ENCODE measurements around the gene FOLR3. TPM values are rescaled to one million over a fixed set of nuclear protein-coding genes. Genes with fewer than 3 reads are reported as not detected.

The FOLR3 gene
- total and polyA plus RNA-seq, 9 of the 15 experiments (the other 6 are each of a cell fraction or from before 2014, with no cell fraction given): not detected

DNA sequence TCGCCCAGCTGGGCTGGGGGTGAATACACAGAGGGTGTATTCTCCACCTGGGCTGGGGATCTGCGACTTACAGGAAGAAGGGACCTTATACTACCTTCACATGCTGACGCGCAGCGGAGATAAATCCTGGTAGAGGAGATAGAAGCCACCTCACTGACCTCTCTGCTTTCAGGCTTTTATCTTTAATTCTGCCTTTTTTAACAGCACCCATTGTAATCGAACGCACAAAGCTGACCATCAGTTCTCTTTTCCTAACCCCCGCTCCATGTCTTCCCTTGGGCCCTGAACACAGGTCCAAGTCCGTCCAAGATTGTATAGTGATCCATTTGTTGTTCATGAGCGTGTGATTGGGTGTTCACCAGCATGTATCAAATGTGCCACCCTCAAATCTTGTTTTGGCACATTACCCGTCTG lies 31.8 kb upstream of the FOLR3 start:
- in situ Hi-C loops (cut with MboI): no loop called here
- intact Hi-C loops (cut with micrococcal nuclease): loop anchor here (1.0 to 5.0 kb wide), 2 partner anchors 23 to 329 kb away; partner anchors contain the start of genes CLPB, LRRC51 and NUMA1
- Histone ChIP-seq H4K20me1 (replicated peaks; ENCODE audit: control insufficient read depth, insufficient read depth, low read length) (no peaks in the 10 kb centered on the region), H3K4me3 (peak overlapping the region; percentile 14; the same call in 1 of the 2 replicates), H3K4me2 (ENCODE audit: insufficient read depth, low read length) (peak overlapping the region; percentile 95), H3K9me1 (ENCODE audit: control insufficient read depth, insufficient read depth, low read length) (no peaks in the 10 kb centered on the region), H3K36me3 (ENCODE audit: control insufficient read depth, insufficient read depth, low read length) (peaks cover 37% of the 10 kb centered on the region), H2AFZ (ENCODE audit: low read depth, low read length) (peak overlapping the region; percentile 75), H3K27me3 (ENCODE audit: control insufficient read depth in 2 of 2, insufficient read depth in 2 of 2, low read length in 2 of 2) (no peaks in the 10 kb centered on the region), H3K9ac (ENCODE audit: insufficient read depth in 1 of 2, low read depth in 2 of 2, low read length in 2 of 2) (peak overlapping the region; percentile 82; a peak in 3 of 4 replicates), H3K4me1 (replicated peaks in 1 of 2; ENCODE audit: control insufficient read depth in 2 of 2, insufficient read depth in 2 of 2, low read length in 2 of 2) (peaks cover 10 to 39% of the 10 kb centered on the region in 2 experiments), H3K9me3 (replicated peaks; ENCODE audit: control insufficient read depth, insufficient read depth, low read depth, low read length) (no peaks in the 10 kb centered on the region), H3K27ac (ENCODE audit: extremely low read depth, low read depth, low read length) (peak overlapping the region; percentile 96), H3K79me2 (ENCODE audit: control insufficient read depth, insufficient read depth, low read length) (peaks cover 43% of the 10 kb centered on the region)
- FAIRE-seq (peak; percentile 44), ATAC-seq (no peak), DNase-seq (ENCODE audit: extremely low read depth in 1 of 4, low spot score in 3 of 4) (no peak)
- POLR2A ChIA-PET: interaction anchor here (1.0 kb wide), 1 partner anchor 73 kb away, joined by 3 read pairs; no protein-coding TSS in a partner anchor
- BruUV-seq (replicated peaks): TSS peak; percentile 97
- WGBS (ENCODE audit: insufficient coverage, low coverage, missing lambda C conversion rate): 48% methylated on average over 11 of the region's 11 CpGs
- CTCF ChIA-PET (ENCODE audit: low intra/inter-chr PET ratio): no interaction called here
- no peak for TF ChIP-seq NFXL1 (CRISPR knock-in tag; IDR thresholded peaks at IDR 0.05)
- no peak for TF ChIP-seq U2AF2 (optimal IDR thresholded peaks at IDR 0.05; ENCODE audit: low read depth, low read length)
- no peak for TF ChIP-seq BRCA1 (IDR thresholded peaks at IDR 0.05)
- no peak for TF ChIP-seq BRCA1 (CRISPR knock-in tag; IDR thresholded peaks at IDR 0.05)
- no peak for TF ChIP-seq RNF2 (IDR thresholded peaks at IDR 0.05)
- TF ChIP-seq ZNF124 (CRISPR knock-in tag; IDR thresholded peaks at IDR 0.05): no peak
- TF ChIP-seq HMG20B (CRISPR knock-in tag; IDR thresholded peaks at IDR 0.05): no peak
- no peak for TF ChIP-seq ZNF695 (CRISPR knock-in tag; IDR thresholded peaks at IDR 0.05)
- TF ChIP-seq NFIC (IDR thresholded peaks at IDR 0.05): no peak
- TF ChIP-seq, protein P1, sequence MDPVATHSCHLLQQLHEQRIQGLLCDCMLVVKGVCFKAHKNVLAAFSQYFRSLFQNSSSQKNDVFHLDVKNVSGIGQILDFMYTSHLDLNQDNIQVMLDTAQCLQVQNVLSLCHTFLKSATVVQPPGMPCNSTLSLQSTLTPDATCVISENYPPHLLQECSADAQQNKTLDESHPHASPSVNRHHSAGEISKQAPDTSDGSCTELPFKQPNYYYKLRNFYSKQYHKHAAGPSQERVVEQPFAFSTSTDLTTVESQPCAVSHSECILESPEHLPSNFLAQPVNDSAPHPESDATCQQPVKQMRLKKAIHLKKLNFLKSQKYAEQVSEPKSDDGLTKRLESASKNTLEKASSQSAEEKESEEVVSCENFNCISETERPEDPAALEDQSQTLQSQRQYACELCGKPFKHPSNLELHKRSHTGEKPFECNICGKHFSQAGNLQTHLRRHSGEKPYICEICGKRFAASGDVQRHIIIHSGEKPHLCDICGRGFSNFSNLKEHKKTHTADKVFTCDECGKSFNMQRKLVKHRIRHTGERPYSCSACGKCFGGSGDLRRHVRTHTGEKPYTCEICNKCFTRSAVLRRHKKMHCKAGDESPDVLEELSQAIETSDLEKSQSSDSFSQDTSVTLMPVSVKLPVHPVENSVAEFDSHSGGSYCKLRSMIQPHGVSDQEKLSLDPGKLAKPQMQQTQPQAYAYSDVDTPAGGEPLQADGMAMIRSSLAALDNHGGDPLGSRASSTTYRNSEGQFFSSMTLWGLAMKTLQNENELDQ (CRISPR knock-in tag; IDR thresholded peaks at IDR 0.05; ENCODE audit: borderline replicate concordance): no peak
- TF ChIP-seq NCOR1 (IDR thresholded peaks at IDR 0.05): no peak
- TF ChIP-seq SLC30A9 (CRISPR knock-in tag; IDR thresholded peaks at IDR 0.05): no peak
- no peak for TF ChIP-seq ZFP30 (CRISPR knock-in tag; IDR thresholded peaks at IDR 0.05; ENCODE audit: borderline replicate concordance)
- TF ChIP-seq ZNF583 (CRISPR knock-in tag; IDR thresholded peaks at IDR 0.05): no peak
- no peak for TF ChIP-seq ZNF431 (CRISPR knock-in tag; IDR thresholded peaks at IDR 0.05)
- TF ChIP-seq, protein P2, sequence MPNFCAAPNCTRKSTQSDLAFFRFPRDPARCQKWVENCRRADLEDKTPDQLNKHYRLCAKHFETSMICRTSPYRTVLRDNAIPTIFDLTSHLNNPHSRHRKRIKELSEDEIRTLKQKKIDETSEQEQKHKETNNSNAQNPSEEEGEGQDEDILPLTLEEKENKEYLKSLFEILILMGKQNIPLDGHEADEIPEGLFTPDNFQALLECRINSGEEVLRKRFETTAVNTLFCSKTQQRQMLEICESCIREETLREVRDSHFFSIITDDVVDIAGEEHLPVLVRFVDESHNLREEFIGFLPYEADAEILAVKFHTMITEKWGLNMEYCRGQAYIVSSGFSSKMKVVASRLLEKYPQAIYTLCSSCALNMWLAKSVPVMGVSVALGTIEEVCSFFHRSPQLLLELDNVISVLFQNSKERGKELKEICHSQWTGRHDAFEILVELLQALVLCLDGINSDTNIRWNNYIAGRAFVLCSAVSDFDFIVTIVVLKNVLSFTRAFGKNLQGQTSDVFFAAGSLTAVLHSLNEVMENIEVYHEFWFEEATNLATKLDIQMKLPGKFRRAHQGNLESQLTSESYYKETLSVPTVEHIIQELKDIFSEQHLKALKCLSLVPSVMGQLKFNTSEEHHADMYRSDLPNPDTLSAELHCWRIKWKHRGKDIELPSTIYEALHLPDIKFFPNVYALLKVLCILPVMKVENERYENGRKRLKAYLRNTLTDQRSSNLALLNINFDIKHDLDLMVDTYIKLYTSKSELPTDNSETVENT (CRISPR knock-in tag; IDR thresholded peaks at IDR 0.05): no peak
- TF ChIP-seq, protein P3, sequence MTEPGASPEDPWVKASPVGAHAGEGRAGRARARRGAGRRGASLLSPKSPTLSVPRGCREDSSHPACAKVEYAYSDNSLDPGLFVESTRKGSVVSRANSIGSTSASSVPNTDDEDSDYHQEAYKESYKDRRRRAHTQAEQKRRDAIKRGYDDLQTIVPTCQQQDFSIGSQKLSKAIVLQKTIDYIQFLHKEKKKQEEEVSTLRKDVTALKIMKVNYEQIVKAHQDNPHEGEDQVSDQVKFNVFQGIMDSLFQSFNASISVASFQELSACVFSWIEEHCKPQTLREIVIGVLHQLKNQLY (CRISPR knock-in tag; conservative IDR thresholded peaks at IDR 0.05): no peak
- TF ChIP-seq, protein P4, sequence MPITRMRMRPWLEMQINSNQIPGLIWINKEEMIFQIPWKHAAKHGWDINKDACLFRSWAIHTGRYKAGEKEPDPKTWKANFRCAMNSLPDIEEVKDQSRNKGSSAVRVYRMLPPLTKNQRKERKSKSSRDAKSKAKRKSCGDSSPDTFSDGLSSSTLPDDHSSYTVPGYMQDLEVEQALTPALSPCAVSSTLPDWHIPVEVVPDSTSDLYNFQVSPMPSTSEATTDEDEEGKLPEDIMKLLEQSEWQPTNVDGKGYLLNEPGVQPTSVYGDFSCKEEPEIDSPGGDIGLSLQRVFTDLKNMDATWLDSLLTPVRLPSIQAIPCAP (CRISPR knock-in tag; IDR thresholded peaks at IDR 0.05; ENCODE audit: borderline replicate concordance): no peak
- no peak for TF ChIP-seq TCF7 (IDR thresholded peaks at IDR 0.05; ENCODE audit: borderline replicate concordance)
